BJ (cell line): ENCODE results near the gene FBXW7. TPM values are rescaled to one million over a fixed set of nuclear protein-coding genes. Genes with fewer than 3 reads are reported as not detected.

Source experiments
- CTCF ChIA-PET: fragments of 350-600 bp; formaldehyde crosslinking; extraction: SDS; loops from one replicate; lab custom pipeline; 2021; ENCODE audit warnings: antibody characterized with exemption, inconsistent platforms; lab: Yijun Ruan, JAX
- POLR2A ChIA-PET: fragments of 300-600 bp; sonication (Branson Sonifier 250); formaldehyde crosslinking; extraction: SDS; loops from one replicate; lab custom pipeline; 2021; ENCODE audit warnings: antibody characterized with exemption; lab: Charles Lee
- DNase-seq: peaks from one replicate; pipeline ENCODE4 v3.0.0-alpha.2; 2011; ENCODE audit warnings: low read depth
- H3K27me3 ChIP-seq: 2 replicates; pipeline ENCODE4 v1.6.0; 2011; ENCODE audit warnings: low read length; ENCODE audit not compliant: control insufficient read depth, insufficient read depth
- H3K36me3 ChIP-seq: 2 replicates; pipeline ENCODE4 v1.5.1; 2011; ENCODE audit warnings: low read length; ENCODE audit not compliant: control insufficient read depth, insufficient read depth
- H3K4me3 ChIP-seq: 2 replicates; pipeline ENCODE4 v1.5.1; 2011; ENCODE audit warnings: low read depth, mild to moderate bottlenecking, control low read depth, low read length
- polyA plus RNA-seq: library from polyadenylated mRNA; depleted of rRNA; stranded (reverse); fragments of >200 nt; gene quantifications from 2 replicates; pipeline ENCODE4 v1.2.3, GENCODE V29; 2011
- TF ChIP-seq, protein P1 (sequence below): IDR thresholded peaks from 2 replicates; pipeline ENCODE4 v1.5.1; 2011; ENCODE audit warnings: low read depth, mild to moderate bottlenecking, control low read depth, inconsistent platforms, low read length, moderate library complexity; ENCODE audit not compliant: insufficient read depth

Gene FBXW7
- polyA plus RNA-seq, 1 experiment, result 4.1 TPM

DNA sequence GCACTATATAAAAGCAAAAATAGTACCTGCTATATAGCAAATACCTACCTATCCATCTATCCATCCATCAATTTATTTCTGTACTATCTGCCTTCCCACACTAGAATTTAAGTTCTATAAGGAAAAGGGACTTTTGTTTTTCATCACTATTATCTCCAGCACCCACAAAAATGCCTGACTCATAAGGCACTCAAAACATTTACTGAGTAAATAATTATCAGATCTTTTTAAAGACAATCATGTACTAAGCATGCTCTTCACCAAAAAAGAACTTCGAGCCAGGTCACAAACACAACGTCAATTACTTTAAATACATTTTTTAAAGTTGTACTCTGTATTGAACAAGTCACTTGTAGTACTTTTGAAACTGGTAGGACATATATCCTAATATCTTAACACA is 119.9 kb downstream of the FBXW7 start:
- no peak overlapping the region for H3K4me3 ChIP-seq
- DNase-seq, result peak; percentile 4
- ChIA-PET CTCF (interaction anchor here (2.1 kb wide), 1 partner anchor 8 kb away, joined by 6 read pairs; no protein-coding TSS in a partner anchor), POLR2A (no interaction called here)
- H3K36me3 ChIP-seq, result no peaks in the 10 kb centered on the region
- TF ChIP-seq, protein P1, sequence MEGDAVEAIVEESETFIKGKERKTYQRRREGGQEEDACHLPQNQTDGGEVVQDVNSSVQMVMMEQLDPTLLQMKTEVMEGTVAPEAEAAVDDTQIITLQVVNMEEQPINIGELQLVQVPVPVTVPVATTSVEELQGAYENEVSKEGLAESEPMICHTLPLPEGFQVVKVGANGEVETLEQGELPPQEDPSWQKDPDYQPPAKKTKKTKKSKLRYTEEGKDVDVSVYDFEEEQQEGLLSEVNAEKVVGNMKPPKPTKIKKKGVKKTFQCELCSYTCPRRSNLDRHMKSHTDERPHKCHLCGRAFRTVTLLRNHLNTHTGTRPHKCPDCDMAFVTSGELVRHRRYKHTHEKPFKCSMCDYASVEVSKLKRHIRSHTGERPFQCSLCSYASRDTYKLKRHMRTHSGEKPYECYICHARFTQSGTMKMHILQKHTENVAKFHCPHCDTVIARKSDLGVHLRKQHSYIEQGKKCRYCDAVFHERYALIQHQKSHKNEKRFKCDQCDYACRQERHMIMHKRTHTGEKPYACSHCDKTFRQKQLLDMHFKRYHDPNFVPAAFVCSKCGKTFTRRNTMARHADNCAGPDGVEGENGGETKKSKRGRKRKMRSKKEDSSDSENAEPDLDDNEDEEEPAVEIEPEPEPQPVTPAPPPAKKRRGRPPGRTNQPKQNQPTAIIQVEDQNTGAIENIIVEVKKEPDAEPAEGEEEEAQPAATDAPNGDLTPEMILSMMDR, result no peak
- H3K27me3 ChIP-seq, result no peaks in the 10 kb centered on the region

DNA sequence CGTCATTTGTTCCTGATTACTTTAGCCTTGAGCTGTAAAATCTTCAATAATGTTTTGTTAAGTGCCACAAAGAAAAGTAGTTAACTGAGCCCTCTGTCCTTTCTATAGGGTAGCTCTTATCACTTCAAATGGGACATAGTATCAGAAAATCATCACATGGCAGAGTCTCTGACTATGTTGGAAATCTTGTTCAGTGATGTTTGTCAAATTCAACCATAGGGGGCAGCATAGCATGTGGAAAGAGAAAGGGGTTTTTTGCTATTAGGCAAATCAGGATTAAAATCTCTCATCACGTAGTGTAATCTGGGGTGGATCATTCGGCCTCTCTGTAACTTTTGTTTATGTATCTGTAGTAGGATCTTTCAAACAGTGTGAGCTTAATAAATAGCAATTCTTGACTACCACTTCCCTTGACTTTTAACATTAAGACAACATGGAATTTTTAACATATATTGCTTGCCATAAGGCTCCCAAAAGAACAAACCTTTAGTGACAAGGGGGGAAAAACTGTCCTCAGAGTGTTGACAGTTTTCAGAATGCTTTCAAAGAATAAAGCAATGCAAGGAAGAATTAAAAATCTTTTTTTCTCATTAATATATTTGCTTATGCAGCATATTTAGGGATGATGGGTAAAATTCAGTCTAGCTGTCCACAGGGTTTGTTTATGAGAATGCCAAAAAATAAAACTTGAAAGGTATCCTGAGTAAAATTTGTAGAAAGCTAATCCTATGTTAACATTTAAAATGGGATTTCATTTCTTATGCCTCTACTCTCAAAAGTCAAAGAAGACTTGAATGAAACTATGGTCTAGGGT is 127.2 kb downstream of the FBXW7 start:
- TF ChIP-seq, protein P1, result peak; percentile 67
- POLR2A ChIA-PET, result no interaction called here
- Histone ChIP-seq H3K4me3 (no peak overlapping the region), H3K27me3 (no peaks in the 10 kb centered on the region), H3K36me3 (no peaks in the 10 kb centered on the region; the same call in 1 of the 2 replicates)
- no peak for DNase-seq
- CTCF ChIA-PET, result interaction anchor here (0.6 to 2.8 kb wide), 19 partner anchors 8 to 328 kb away, joined by 3 to 18 read pairs (median 4); no protein-coding TSS in a partner anchor

DNA sequence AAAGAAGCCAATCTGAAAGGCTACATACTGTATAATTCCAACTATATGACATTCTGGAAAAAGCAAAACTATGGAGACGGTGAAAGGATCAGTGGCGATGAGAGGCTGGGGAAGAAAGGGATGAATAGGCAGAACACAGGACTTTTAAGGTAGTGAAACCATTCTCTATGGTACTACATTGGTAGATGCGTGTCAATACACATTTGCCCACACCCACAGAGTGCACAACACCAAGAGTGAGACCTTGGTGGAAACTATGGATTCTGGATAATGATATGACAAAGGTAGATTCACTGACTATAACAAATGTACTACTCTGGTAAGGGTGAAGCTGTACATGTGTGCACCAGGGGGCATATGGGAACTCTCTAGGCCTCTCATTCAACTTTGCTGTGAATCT is 134.5 kb downstream of the FBXW7 start:
- CTCF ChIA-PET, result interaction anchor here (1.3 kb wide), 1 partner anchor 335 kb away, joined by 3 read pairs; no protein-coding TSS in a partner anchor
- no peak for DNase-seq
- Histone ChIP-seq H3K36me3 (no peaks in the 10 kb centered on the region), H3K27me3 (no peaks in the 10 kb centered on the region), H3K4me3 (no peak overlapping the region)
- TF ChIP-seq, protein P1, result no peak
- POLR2A ChIA-PET, result no interaction called here

DNA sequence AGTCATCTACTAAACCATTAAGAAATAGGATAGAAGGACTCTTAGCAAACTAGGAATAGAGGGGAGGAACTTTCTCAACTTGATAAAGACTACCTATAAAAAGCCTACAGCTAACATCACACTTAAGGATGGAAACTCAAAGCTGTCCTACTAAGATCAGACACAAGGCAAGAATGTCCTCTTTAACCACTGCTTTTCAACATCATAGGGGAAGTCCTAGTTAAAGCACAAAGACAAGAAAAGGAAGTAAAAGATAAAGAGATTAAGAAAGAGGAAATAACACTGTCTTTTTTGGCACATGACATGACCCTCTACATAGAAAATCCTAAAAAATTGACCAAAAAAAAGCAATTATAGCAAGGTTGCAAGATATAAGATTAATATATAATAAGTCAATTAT is 136.6 kb downstream of the FBXW7 start:
- POLR2A ChIA-PET, result no interaction called here
- CTCF ChIA-PET, result interaction anchor here (1.9 kb wide), 1 partner anchor 9 kb away, joined by 7 read pairs; no protein-coding TSS in a partner anchor
- TF ChIP-seq, protein P1, result no peak
- Histone ChIP-seq H3K4me3 (no peak overlapping the region), H3K27me3 (no peaks in the 10 kb centered on the region), H3K36me3 (no peaks in the 10 kb centered on the region)
- DNase-seq, result no peak

DNA sequence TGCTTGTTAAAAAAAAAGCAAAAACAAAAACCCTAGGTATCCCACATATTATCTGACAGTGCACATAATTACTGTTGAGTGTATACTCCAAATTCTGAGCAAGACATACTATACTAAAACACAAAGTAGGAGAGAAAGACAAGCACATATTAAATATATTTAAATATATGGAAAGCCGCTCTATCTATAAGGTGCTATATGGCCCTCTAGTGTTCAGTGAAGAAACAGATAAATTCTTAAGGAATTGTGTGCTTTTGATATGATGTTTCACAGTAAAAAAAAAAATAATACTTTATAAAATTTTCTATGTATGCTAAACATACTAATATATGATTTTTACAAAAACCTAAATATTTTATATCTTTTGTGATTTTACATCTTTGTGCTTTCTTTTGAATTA is 137.8 kb downstream of the FBXW7 start:
- TF ChIP-seq, protein P1, result no peak

More for the DNA sequence above, 137.8 kb downstream of the FBXW7 start:
- no peak for DNase-seq
- ChIA-PET POLR2A (no interaction called here), CTCF (no interaction called here)
- no peak overlapping the region for H3K4me3 ChIP-seq
- no peaks in the 10 kb centered on the region for H3K27me3 ChIP-seq
- no peaks in the 10 kb centered on the region for H3K36me3 ChIP-seq
